ENCODE data around the gene PIP5KL1.

GRCh38 chr9:127926906-127927200, 3.7 kb downstream of the PIP5KL1 start:
- TF ChIP-seq, protein P1, sequence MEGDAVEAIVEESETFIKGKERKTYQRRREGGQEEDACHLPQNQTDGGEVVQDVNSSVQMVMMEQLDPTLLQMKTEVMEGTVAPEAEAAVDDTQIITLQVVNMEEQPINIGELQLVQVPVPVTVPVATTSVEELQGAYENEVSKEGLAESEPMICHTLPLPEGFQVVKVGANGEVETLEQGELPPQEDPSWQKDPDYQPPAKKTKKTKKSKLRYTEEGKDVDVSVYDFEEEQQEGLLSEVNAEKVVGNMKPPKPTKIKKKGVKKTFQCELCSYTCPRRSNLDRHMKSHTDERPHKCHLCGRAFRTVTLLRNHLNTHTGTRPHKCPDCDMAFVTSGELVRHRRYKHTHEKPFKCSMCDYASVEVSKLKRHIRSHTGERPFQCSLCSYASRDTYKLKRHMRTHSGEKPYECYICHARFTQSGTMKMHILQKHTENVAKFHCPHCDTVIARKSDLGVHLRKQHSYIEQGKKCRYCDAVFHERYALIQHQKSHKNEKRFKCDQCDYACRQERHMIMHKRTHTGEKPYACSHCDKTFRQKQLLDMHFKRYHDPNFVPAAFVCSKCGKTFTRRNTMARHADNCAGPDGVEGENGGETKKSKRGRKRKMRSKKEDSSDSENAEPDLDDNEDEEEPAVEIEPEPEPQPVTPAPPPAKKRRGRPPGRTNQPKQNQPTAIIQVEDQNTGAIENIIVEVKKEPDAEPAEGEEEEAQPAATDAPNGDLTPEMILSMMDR (IDR thresholded peaks at IDR 0.05; ENCODE audit: low read depth, low read length), result no peak
- no peak for TF ChIP-seq EZH2phosphoT487 (IDR thresholded peaks at IDR 0.05; ENCODE audit: low read depth)

Data from OCI-LY3 (cell line).